ENCODE results near the gene RICTOR.
"Not testable (repeated sequence)": the region's sequence is repeated elsewhere in the genome, so short reads cannot be mapped to it uniquely, and the experiment has no call there.

Gene RICTOR

GRCh38 chr5:39009280-39009679, 64.9 kb downstream of the RICTOR start:
- Histone ChIP-seq H3K4me3 (ENCODE audit: low read depth, low read length) (no peak overlapping the region), H3K4me1 (ENCODE audit: control insufficient read depth, insufficient read depth, low read length) (no peaks in the 10 kb centered on the region), H3K27ac (ENCODE audit: low read depth, low read length) (no peak overlapping the region), H3K36me3 (ENCODE audit: control insufficient read depth, insufficient read depth, low read length) (peaks cover 10% of the 10 kb centered on the region; the same call in 1 of the 2 replicates), H3K27me3 (ENCODE audit: control insufficient read depth, insufficient read depth, low read length) (no peaks in the 10 kb centered on the region), H3K9me3 (ENCODE audit: control insufficient read depth, insufficient read depth, low read length) (peaks cover 24% of the 10 kb centered on the region), H3K9ac (ENCODE audit: low read depth, low read length) (no peak overlapping the region)

GRCh38 chr5:39006650-39007049, 67.5 kb downstream of the RICTOR start:
- Histone ChIP-seq H3K9ac (ENCODE audit: low read depth, low read length) (no peak overlapping the region), H3K27me3 (ENCODE audit: control insufficient read depth, insufficient read depth, low read length) (no peaks in the 10 kb centered on the region), H3K4me1 (ENCODE audit: control insufficient read depth, insufficient read depth, low read length) (no peaks in the 10 kb centered on the region), H3K4me3 (ENCODE audit: low read depth, low read length) (no peak overlapping the region), H3K36me3 (ENCODE audit: control insufficient read depth, insufficient read depth, low read length) (no peaks in the 10 kb centered on the region; the same call in 1 of the 2 replicates), H3K9me3 (ENCODE audit: control insufficient read depth, insufficient read depth, low read length) (peaks cover 12% of the 10 kb centered on the region), H3K27ac (ENCODE audit: low read depth, low read length) (no peak overlapping the region)

GRCh38 chr5:39005566-39006232, 68.5 kb downstream of the RICTOR start:
- Histone ChIP-seq H3K36me3 (ENCODE audit: control insufficient read depth, insufficient read depth, low read length) (no peaks in the 10 kb centered on the region; the same call in 1 of the 2 replicates), H3K4me1 (ENCODE audit: control insufficient read depth, insufficient read depth, low read length) (no peaks in the 10 kb centered on the region), H3K9me3 (ENCODE audit: control insufficient read depth, insufficient read depth, low read length) (peaks cover 2% of the 10 kb centered on the region), H3K27me3 (ENCODE audit: control insufficient read depth, insufficient read depth, low read length) (no peaks in the 10 kb centered on the region), H3K4me3 (ENCODE audit: low read depth, low read length) (no peak overlapping the region), H3K9ac (ENCODE audit: low read depth, low read length) (no peak overlapping the region; the same call in 1 of the 2 replicates), H3K27ac (ENCODE audit: low read depth, low read length) (no peak overlapping the region)

- Histone ChIP-seq H3K27me3 (ENCODE audit: control insufficient read depth, insufficient read depth, low read length) (no peaks in the 10 kb centered on the region), H3K9me3 (ENCODE audit: control insufficient read depth, insufficient read depth, low read length) (no peaks in the 10 kb centered on the region), H3K4me3 (ENCODE audit: low read depth, low read length) (no peak overlapping the region), H3K27ac (ENCODE audit: low read depth, low read length) (no peak overlapping the region), H3K4me1 (ENCODE audit: control insufficient read depth, insufficient read depth, low read length) (peaks cover 3% of the 10 kb centered on the region; the same call in 1 of the 2 replicates), H3K36me3 (ENCODE audit: control insufficient read depth, insufficient read depth, low read length) (peaks cover 6% of the 10 kb centered on the region; the same call in 1 of the 2 replicates), H3K9ac (ENCODE audit: low read depth, low read length) (no peak overlapping the region)
These were observed 72.5 kb downstream of the RICTOR start for GRCh38 chr5:39001683-39002082.

- H3K4me3 ChIP-seq (ENCODE audit: low read depth, low read length), result no peak overlapping the region
- H3K27ac ChIP-seq (ENCODE audit: low read depth, low read length), result no peak overlapping the region
- peaks cover 6% of the 10 kb centered on the region; the same call in 1 of the 2 replicates for H3K36me3 ChIP-seq (ENCODE audit: control insufficient read depth, insufficient read depth, low read length)
- H3K9me3 ChIP-seq (ENCODE audit: control insufficient read depth, insufficient read depth, low read length), result no peaks in the 10 kb centered on the region
- peaks cover 3% of the 10 kb centered on the region; the same call in 1 of the 2 replicates for H3K4me1 ChIP-seq (ENCODE audit: control insufficient read depth, insufficient read depth, low read length)
- no peak overlapping the region for H3K9ac ChIP-seq (ENCODE audit: low read depth, low read length)
- H3K27me3 ChIP-seq (ENCODE audit: control insufficient read depth, insufficient read depth, low read length), result no peaks in the 10 kb centered on the region
These were observed 75.2 kb downstream of the RICTOR start for GRCh38 chr5:38999037-38999436.

GRCh38 chr5:38997591-38997990, 76.6 kb downstream of the RICTOR start:
- Histone ChIP-seq H3K27ac (ENCODE audit: low read depth, low read length) (no peak overlapping the region), H3K4me3 (ENCODE audit: low read depth, low read length) (no peak overlapping the region), H3K4me1 (ENCODE audit: control insufficient read depth, insufficient read depth, low read length) (peaks cover 3% of the 10 kb centered on the region; the same call in 1 of the 2 replicates), H3K27me3 (ENCODE audit: control insufficient read depth, insufficient read depth, low read length) (no peaks in the 10 kb centered on the region), H3K36me3 (ENCODE audit: control insufficient read depth, insufficient read depth, low read length) (peaks cover 6% of the 10 kb centered on the region; the same call in 1 of the 2 replicates), H3K9me3 (ENCODE audit: control insufficient read depth, insufficient read depth, low read length) (no peaks in the 10 kb centered on the region), H3K9ac (ENCODE audit: low read depth, low read length) (no peak overlapping the region)

GRCh38 chr5:38996123-38996522, 78.1 kb downstream of the RICTOR start:
- Histone ChIP-seq H3K27me3 (ENCODE audit: control insufficient read depth, insufficient read depth, low read length) (no peaks in the 10 kb centered on the region), H3K9me3 (ENCODE audit: control insufficient read depth, insufficient read depth, low read length) (no peaks in the 10 kb centered on the region; the same call in 1 of the 2 replicates), H3K36me3 (ENCODE audit: control insufficient read depth, insufficient read depth, low read length) (peaks cover 6% of the 10 kb centered on the region), H3K9ac (ENCODE audit: low read depth, low read length) (no peak overlapping the region), H3K4me3 (ENCODE audit: low read depth, low read length) (no peak overlapping the region), H3K4me1 (ENCODE audit: control insufficient read depth, insufficient read depth, low read length) (peaks cover 3% of the 10 kb centered on the region; the same call in 1 of the 2 replicates), H3K27ac (ENCODE audit: low read depth, low read length) (no peak overlapping the region)

- Histone ChIP-seq H3K27ac (ENCODE audit: low read depth, low read length) (no peak overlapping the region), H3K27me3 (ENCODE audit: control insufficient read depth, insufficient read depth, low read length) (no peaks in the 10 kb centered on the region), H3K9ac (ENCODE audit: low read depth, low read length) (no peak overlapping the region), H3K36me3 (ENCODE audit: control insufficient read depth, insufficient read depth, low read length) (peaks cover 9% of the 10 kb centered on the region), H3K4me3 (ENCODE audit: low read depth, low read length) (no peak overlapping the region), H3K9me3 (ENCODE audit: control insufficient read depth, insufficient read depth, low read length) (no peaks in the 10 kb centered on the region; the same call in none of the 2 replicates), H3K4me1 (ENCODE audit: control insufficient read depth, insufficient read depth, low read length) (peaks cover 3% of the 10 kb centered on the region; the same call in 1 of the 2 replicates)
These were observed 79.8 kb downstream of the RICTOR start for GRCh38 chr5:38994324-38994927.

- not testable (repeated sequence) for H3K36me3 ChIP-seq (ENCODE audit: control insufficient read depth, insufficient read depth, low read length); H3K27me3 ChIP-seq (ENCODE audit: control insufficient read depth, insufficient read depth, low read length); H3K9ac ChIP-seq (ENCODE audit: low read depth, low read length); H3K4me1 ChIP-seq (ENCODE audit: control insufficient read depth, insufficient read depth, low read length); H3K4me3 ChIP-seq (ENCODE audit: low read depth, low read length); H3K9me3 ChIP-seq (ENCODE audit: control insufficient read depth, insufficient read depth, low read length); H3K27ac ChIP-seq (ENCODE audit: low read depth, low read length)
These were observed 84.1 kb downstream of the RICTOR start for GRCh38 chr5:38989974-38990719.

- Histone ChIP-seq H3K4me3 (ENCODE audit: low read depth, low read length) (no peak overlapping the region), H3K27ac (ENCODE audit: low read depth, low read length) (no peak overlapping the region), H3K27me3 (ENCODE audit: control insufficient read depth, insufficient read depth, low read length) (no peaks in the 10 kb centered on the region), H3K9me3 (ENCODE audit: control insufficient read depth, insufficient read depth, low read length) (no peaks in the 10 kb centered on the region; the same call in none of the 2 replicates), H3K4me1 (ENCODE audit: control insufficient read depth, insufficient read depth, low read length) (no peaks in the 10 kb centered on the region), H3K9ac (ENCODE audit: low read depth, low read length) (no peak overlapping the region), H3K36me3 (ENCODE audit: control insufficient read depth, insufficient read depth, low read length) (peaks cover 7% of the 10 kb centered on the region; the same call in 1 of the 2 replicates)
These were observed 88.2 kb downstream of the RICTOR start for GRCh38 chr5:38985909-38986452.
